ENCODE data around the gene PUSL1.

The PUSL1 gene

DNA sequence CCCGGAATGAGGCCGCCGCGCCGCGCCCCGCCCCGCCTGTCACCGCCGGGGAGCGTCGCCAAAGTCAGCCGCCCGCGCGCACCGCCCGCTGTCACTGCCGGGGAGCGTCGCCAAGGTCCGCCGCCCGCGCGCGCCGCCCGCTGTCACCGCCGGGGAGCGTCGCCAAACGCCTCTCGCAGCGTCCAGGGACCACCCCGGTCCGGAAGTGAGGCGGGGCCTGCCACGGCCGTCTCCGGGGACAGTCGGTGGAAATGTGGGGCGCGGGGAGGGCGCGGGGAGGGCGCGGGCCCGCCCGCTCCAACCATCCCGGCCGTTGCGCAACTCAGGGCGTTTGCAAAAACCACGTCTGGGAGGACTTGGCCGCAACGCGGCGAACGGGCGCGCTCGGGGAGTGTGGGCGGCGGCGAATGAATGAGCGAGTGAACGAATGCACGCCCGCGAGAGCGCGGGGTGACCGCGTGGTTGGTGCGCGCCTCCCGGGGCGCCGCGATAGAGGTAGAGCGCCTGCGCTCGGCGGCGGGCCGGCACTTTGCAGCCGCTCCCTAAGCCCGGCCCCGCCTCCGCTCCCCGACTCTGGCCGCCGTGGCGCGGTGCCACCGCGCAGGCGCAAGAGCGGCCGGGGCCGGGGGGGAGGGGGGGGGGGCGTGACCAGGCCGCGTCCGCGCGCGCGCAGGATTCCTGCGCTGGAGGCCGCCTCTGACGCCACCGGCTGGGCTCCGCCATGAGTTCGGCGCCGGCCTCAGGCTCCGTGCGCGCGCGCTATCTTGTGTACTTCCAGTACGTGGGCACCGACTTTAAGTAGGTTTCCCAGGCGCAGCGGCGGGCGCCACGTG lies at the start of gene PUSL1, which contains the start of gene ACAP3:
Gene PUSL1 (plus strand): TSS at position 675 of the 833 bp plus-strand sequence. CDS start 47 bp downstream, at position 722.
Gene ACAP3 (minus strand): TSS at position 8 of the 833 bp plus-strand sequence. CDS start 115 bp downstream, outside the sequence.
- peak; percentile 65 for DNase-seq (ENCODE audit: low read depth, low spot score)
- Histone ChIP-seq H3K9me3 (ENCODE audit: low read depth, low read length) (no peaks in the 10 kb centered on the region), H3K4me3 (peak within 1 kb of the TSS; percentile 85), H3K27ac (peak within 1 kb of the TSS; percentile 91), H3K9ac (ENCODE audit: insufficient read length) (peak within 1 kb of the TSS; percentile 79), H3K36me3 (ENCODE audit: insufficient read depth, low read length) (peaks cover 20% of the 10 kb centered on the region; the same call in 1 of the 2 replicates)
- no peak for TF ChIP-seq EZH2 (IDR thresholded peaks at IDR 0.05)
- TF ChIP-seq POLR2AphosphoS5 (IDR thresholded peaks at IDR 0.05; ENCODE audit: borderline replicate concordance, low read depth, low read length), result peak; percentile 76; the same call in 1 of the 2 replicates

DNA sequence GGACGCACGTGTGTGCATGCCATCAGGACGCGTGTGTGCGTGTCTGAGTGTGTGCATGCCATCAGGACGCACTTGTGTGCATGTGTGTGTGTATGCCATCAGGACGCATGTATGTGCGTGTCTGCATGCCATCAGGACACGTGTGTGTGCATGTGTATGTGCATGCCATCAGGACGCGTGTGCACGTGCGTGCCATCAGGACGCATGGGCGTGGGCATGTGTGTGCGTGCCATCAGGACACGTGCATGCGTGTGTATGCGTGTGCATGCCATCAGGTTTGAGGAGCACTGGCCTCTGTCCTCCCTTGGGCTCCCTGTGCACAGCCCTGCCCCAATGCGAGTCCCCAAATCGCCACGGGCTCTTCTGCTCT lies 49.3 kb upstream of the PUSL1 start:
- TF ChIP-seq POLR2AphosphoS5 (IDR thresholded peaks at IDR 0.05; ENCODE audit: borderline replicate concordance, low read depth, low read length) (no peak), EZH2 (IDR thresholded peaks at IDR 0.05) (no peak), FOXP2 (optimal IDR thresholded peaks at IDR 0.05; ENCODE audit: control extremely low read depth, extremely low read length, insufficient read depth) (no peak)
- DNase-seq (ENCODE audit: low read depth, low spot score), result no peak
- Histone ChIP-seq H3K36me3 (ENCODE audit: insufficient read depth, low read length) (peaks cover 70% of the 10 kb centered on the region), H3K9ac (ENCODE audit: insufficient read length) (no peak overlapping the region), H3K27ac (no peak overlapping the region), H3K9me3 (ENCODE audit: low read depth, low read length) (no peaks in the 10 kb centered on the region), H3K4me3 (no peak overlapping the region)

DNA sequence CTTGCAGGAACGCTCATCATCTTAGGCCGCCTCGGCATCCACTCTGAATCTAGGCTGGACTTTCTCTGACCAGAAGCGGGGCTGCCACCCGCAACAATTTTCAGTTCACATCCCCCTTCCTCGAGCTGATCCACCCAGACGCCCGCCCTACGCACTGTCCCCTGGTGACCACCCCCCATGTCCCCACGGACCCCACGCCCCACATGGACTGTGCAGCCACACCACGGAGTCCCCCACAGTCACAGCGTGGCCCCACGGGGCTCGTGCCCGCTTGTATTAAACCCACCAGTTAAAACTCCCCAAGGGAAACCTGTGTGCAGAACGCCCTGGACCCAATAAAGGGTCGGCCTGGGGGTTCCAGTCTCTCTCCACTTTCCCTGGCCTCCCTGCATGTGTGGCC lies 48.9 kb upstream of the PUSL1 start:
- no peak overlapping the region for H3K9ac ChIP-seq (ENCODE audit: insufficient read length)
- no peak overlapping the region for H3K27ac ChIP-seq
- H3K4me3 ChIP-seq, result no peak overlapping the region
- H3K9me3 ChIP-seq (ENCODE audit: low read depth, low read length), result no peaks in the 10 kb centered on the region
- TF ChIP-seq FOXP2 (optimal IDR thresholded peaks at IDR 0.05; ENCODE audit: control extremely low read depth, extremely low read length, insufficient read depth) (no peak), POLR2AphosphoS5 (IDR thresholded peaks at IDR 0.05; ENCODE audit: borderline replicate concordance, low read depth, low read length) (no peak), EZH2 (IDR thresholded peaks at IDR 0.05) (no peak)
- peaks cover 72% of the 10 kb centered on the region for H3K36me3 ChIP-seq (ENCODE audit: insufficient read depth, low read length)
- DNase-seq (ENCODE audit: low read depth, low spot score), result no peak

DNA sequence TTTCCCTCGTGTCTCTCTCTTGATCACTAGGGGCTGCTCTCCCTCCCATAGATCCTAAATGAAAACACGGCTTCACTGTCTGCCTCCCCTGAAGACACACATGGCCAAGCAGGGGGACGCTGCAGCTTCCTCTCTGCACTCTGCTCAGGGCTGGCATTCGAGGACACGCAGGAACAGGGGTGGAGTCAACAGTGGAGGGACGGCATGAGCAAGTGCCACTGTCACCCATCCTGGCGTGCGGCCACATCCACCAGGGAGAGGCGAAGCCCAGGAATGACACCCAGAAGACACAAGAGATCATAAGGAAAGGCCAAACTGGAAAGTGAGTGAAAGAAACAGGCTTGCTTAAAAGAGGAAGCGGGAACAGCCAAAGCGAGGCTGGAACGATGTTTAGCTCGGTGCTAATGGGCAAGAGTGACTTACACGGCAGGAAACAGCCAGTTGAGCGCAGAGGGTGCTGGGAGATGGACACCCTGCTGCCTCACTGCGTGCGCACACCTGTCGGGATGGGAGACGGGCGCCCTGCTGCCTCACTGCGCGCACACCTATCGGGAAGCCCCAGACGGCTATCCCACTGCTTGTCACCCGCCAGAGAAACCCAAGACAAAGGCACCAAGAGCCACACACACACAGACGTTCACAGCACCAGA lies 48.3 kb upstream of the PUSL1 start:
- Histone ChIP-seq H3K9me3 (ENCODE audit: low read depth, low read length) (no peaks in the 10 kb centered on the region), H3K4me3 (no peak overlapping the region), H3K9ac (ENCODE audit: insufficient read length) (no peak overlapping the region), H3K36me3 (ENCODE audit: insufficient read depth, low read length) (peaks cover 73% of the 10 kb centered on the region), H3K27ac (no peak overlapping the region; the same call in 1 of the 2 replicates)
- no peak for DNase-seq (ENCODE audit: low read depth, low spot score)
- no peak for TF ChIP-seq FOXP2 (optimal IDR thresholded peaks at IDR 0.05; ENCODE audit: control extremely low read depth, extremely low read length, insufficient read depth)
- TF ChIP-seq EZH2 (IDR thresholded peaks at IDR 0.05), result no peak
- TF ChIP-seq POLR2AphosphoS5 (IDR thresholded peaks at IDR 0.05; ENCODE audit: borderline replicate concordance, low read depth, low read length), result no peak

GRCh38 chr1:1260843-1261560 lies 47.4 kb upstream of the PUSL1 start:
- TF ChIP-seq POLR2AphosphoS5 (IDR thresholded peaks at IDR 0.05; ENCODE audit: borderline replicate concordance, low read depth, low read length) (no peak), FOXP2 (optimal IDR thresholded peaks at IDR 0.05; ENCODE audit: control extremely low read depth, extremely low read length, insufficient read depth) (no peak), EZH2 (IDR thresholded peaks at IDR 0.05) (no peak)
- no peak overlapping the region for H3K9ac ChIP-seq (ENCODE audit: insufficient read length)
- no peak for DNase-seq (ENCODE audit: low read depth, low spot score)
- peak overlapping the region; percentile 42; the same call in 1 of the 2 replicates for H3K27ac ChIP-seq
- no peaks in the 10 kb centered on the region for H3K9me3 ChIP-seq (ENCODE audit: low read depth, low read length)
- peaks cover 70% of the 10 kb centered on the region for H3K36me3 ChIP-seq (ENCODE audit: insufficient read depth, low read length)
- H3K4me3 ChIP-seq, result no peak overlapping the region

GRCh38 chr1:1262071-1262470 lies 46.3 kb upstream of the PUSL1 start:
- no peak overlapping the region for H3K27ac ChIP-seq
- DNase-seq (ENCODE audit: low read depth, low spot score), result no peak
- H3K9ac ChIP-seq (ENCODE audit: insufficient read length), result no peak overlapping the region
- H3K9me3 ChIP-seq (ENCODE audit: low read depth, low read length), result no peaks in the 10 kb centered on the region
- peaks cover 64% of the 10 kb centered on the region for H3K36me3 ChIP-seq (ENCODE audit: insufficient read depth, low read length)
- TF ChIP-seq EZH2 (IDR thresholded peaks at IDR 0.05) (no peak), POLR2AphosphoS5 (IDR thresholded peaks at IDR 0.05; ENCODE audit: borderline replicate concordance, low read depth, low read length) (no peak), FOXP2 (optimal IDR thresholded peaks at IDR 0.05; ENCODE audit: control extremely low read depth, extremely low read length, insufficient read depth) (no peak)
- H3K4me3 ChIP-seq, result no peak overlapping the region

- no peak overlapping the region for H3K9ac ChIP-seq (ENCODE audit: insufficient read length)
- H3K27ac ChIP-seq, result no peak overlapping the region
- peaks cover 65% of the 10 kb centered on the region for H3K36me3 ChIP-seq (ENCODE audit: insufficient read depth, low read length)
- H3K9me3 ChIP-seq (ENCODE audit: low read depth, low read length), result no peaks in the 10 kb centered on the region
- H3K4me3 ChIP-seq, result no peak overlapping the region
- no peak for TF ChIP-seq EZH2 (IDR thresholded peaks at IDR 0.05)
- TF ChIP-seq POLR2AphosphoS5 (IDR thresholded peaks at IDR 0.05; ENCODE audit: borderline replicate concordance, low read depth, low read length), result no peak
- no peak for TF ChIP-seq FOXP2 (optimal IDR thresholded peaks at IDR 0.05; ENCODE audit: control extremely low read depth, extremely low read length, insufficient read depth)
- no peak for DNase-seq (ENCODE audit: low read depth, low spot score)
These were observed 45.6 kb upstream of the PUSL1 start for GRCh38 chr1:1262758-1263157.

- DNase-seq (ENCODE audit: low read depth, low spot score), result no peak
- Histone ChIP-seq H3K36me3 (ENCODE audit: insufficient read depth, low read length) (peaks cover 66% of the 10 kb centered on the region), H3K9me3 (ENCODE audit: low read depth, low read length) (no peaks in the 10 kb centered on the region)
These were observed 44.4 kb upstream of the PUSL1 start for GRCh38 chr1:1264026-1264425.

More at GRCh38 chr1:1264026-1264425, 44.4 kb upstream of the PUSL1 start:
- Histone ChIP-seq H3K4me3 (no peak overlapping the region), H3K27ac (no peak overlapping the region), H3K9ac (ENCODE audit: insufficient read length) (no peak overlapping the region)
- no peak for TF ChIP-seq POLR2AphosphoS5 (IDR thresholded peaks at IDR 0.05; ENCODE audit: borderline replicate concordance, low read depth, low read length)
- no peak for TF ChIP-seq EZH2 (IDR thresholded peaks at IDR 0.05)
- TF ChIP-seq FOXP2 (optimal IDR thresholded peaks at IDR 0.05; ENCODE audit: control extremely low read depth, extremely low read length, insufficient read depth), result no peak
